ENCODE data around the gene CXXC5.
"Not testable (repeated sequence)": the region's sequence is repeated elsewhere in the genome, so short reads cannot be mapped to it uniquely, and the experiment has no call there.

The CXXC5 gene

DNA sequence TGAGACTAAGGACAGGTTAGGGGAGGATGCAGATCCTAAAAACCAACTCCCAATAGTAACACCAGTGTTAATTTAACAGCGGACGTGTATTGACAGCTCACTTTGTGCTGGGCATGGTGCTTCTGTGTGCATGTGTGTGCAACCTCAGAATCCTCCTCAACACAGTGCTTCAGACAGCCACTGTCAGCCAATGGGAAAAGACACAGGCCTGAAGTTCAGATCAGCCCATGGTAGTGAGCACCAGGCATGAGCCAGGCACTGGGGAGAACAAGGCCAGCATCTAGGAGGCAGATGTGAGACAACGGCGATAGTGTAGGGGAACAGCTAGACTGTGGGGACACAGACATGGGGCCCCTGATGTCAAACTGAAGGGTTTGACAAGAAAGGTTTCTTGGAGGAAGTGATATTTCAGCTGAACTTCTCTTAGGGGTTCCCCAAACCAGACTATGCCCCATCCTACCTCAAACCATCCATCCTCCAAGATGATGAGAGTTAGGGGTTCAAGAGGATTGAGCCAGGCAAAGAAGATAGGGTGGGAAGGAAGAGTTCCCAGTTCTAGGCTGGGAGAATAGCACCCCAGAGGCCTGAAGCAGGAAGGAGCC is 75.9 kb downstream of the CXXC5 start:
- POLR2A ChIA-PET = no interaction called here
- CTCF ChIA-PET = interaction anchor here (1.0 to 2.4 kb wide), 2 partner anchors 13 to 207 kb away, joined by 3 to 9 read pairs; no protein-coding TSS in a partner anchor
- DNase-seq (ENCODE audit: low read depth, low spot score) = no peak
- TF ChIP-seq, protein P1, sequence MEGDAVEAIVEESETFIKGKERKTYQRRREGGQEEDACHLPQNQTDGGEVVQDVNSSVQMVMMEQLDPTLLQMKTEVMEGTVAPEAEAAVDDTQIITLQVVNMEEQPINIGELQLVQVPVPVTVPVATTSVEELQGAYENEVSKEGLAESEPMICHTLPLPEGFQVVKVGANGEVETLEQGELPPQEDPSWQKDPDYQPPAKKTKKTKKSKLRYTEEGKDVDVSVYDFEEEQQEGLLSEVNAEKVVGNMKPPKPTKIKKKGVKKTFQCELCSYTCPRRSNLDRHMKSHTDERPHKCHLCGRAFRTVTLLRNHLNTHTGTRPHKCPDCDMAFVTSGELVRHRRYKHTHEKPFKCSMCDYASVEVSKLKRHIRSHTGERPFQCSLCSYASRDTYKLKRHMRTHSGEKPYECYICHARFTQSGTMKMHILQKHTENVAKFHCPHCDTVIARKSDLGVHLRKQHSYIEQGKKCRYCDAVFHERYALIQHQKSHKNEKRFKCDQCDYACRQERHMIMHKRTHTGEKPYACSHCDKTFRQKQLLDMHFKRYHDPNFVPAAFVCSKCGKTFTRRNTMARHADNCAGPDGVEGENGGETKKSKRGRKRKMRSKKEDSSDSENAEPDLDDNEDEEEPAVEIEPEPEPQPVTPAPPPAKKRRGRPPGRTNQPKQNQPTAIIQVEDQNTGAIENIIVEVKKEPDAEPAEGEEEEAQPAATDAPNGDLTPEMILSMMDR (IDR thresholded peaks at IDR 0.05; ENCODE audit: insufficient read depth, low read length, missing control alignments) = no peak
- no peak overlapping the region for H3K4me3 ChIP-seq (ENCODE audit: low read depth, low read length)

DNA sequence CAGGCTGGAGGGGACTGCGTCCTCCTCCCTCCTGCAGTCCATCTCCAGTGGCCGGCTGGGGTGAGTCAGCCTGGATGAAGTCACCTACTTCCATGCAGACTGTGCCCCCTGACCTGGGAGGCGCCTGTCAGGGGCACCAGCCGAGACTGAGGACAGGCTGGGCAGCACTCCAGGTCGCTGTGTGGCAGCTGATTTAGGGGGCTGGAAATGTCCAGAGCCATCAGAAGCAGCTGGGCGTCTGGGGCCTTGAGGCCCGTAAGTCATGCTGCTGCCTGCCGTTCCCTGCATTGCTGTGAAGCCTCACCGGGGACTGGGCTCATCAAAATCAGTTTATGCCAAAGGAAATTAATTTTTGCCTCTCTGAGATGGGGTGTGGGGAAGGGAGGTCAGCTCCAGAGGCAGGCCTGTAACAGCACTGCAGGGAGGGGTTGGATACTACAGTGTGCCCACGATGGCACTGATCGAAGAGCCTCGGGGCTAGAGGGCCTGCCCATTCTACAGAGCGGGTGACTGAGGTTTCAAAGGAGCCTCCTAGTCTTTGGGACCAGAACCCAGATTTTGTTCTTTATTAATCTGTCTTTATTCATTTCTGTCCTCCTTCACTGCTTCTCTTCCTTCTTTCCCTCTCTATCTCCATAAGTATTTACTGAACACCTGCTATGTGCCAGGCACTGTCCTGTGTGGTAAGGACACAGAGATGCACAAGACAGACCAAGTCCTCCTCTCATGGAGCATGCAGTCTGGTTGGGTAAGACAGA is 77.1 kb downstream of the CXXC5 start:
- no peak for DNase-seq (ENCODE audit: low read depth, low spot score)
- POLR2A ChIA-PET = no interaction called here
- CTCF ChIA-PET = interaction anchor here (2.4 kb wide), 1 partner anchor 14 kb away, joined by 9 read pairs; no protein-coding TSS in a partner anchor
- TF ChIP-seq, protein P1 (IDR thresholded peaks at IDR 0.05; ENCODE audit: insufficient read depth, low read length, missing control alignments) = no peak
- H3K4me3 ChIP-seq (ENCODE audit: low read depth, low read length) = no peak overlapping the region

DNA sequence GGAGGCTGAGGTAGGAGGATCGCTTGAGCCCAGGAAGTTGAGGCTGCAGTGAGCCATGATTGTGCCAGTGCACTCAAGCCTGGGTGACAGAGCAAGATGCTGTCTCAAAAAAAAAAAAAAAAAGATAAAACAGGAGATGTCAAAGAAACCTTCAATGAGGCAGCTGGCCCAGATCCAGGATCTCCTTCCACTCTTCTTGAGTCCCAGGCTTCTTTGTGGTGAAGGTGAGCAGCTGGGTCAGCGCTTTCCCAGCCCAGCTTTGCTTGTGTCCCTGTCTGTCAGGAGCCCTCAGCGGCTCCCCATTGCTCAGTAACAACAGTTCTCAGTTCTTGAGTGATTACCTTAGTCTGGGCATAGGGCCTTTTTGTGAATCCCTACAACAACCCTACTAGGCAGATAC is 78.1 kb downstream of the CXXC5 start:
- ChIA-PET POLR2A (no interaction called here), CTCF (interaction anchor here (1.6 to 2.4 kb wide), 3 partner anchors 15 to 94 kb away, joined by 4 to 9 read pairs (median 6); no protein-coding TSS in a partner anchor)
- TF ChIP-seq, protein P1 (IDR thresholded peaks at IDR 0.05; ENCODE audit: insufficient read depth, low read length, missing control alignments) = no peak
- H3K4me3 ChIP-seq (ENCODE audit: low read depth, low read length) = no peak overlapping the region
- no peak for DNase-seq (ENCODE audit: low read depth, low spot score)

DNA sequence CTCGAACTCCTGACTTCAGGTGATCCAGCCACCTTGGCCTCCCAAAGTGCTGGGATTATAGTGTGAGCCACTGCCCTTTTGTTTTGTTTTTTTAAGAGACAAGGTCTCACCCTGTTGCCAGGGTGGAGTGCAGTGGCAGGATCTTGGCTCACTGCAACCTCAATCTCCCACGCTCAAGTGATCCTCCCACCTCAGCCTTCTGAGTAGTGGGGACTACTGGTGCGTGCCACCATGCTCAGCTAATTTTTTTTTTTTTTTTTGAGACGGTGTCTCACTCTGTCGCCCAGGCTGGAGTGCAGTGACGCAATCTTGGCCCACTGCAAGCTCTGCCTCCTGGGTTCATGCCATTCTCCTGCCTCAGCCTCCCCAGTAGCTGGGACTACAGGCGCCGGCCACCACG is 79.5 kb downstream of the CXXC5 start:
- DNase-seq (ENCODE audit: low read depth, low spot score); POLR2A ChIA-PET; H3K4me3 ChIP-seq (ENCODE audit: low read depth, low read length): not testable (repeated sequence)
- CTCF ChIA-PET = interaction anchor here (1.6 to 1.8 kb wide), 2 partner anchors 92 to 95 kb away, joined by 4 to 6 read pairs; no protein-coding TSS in a partner anchor

DNA sequence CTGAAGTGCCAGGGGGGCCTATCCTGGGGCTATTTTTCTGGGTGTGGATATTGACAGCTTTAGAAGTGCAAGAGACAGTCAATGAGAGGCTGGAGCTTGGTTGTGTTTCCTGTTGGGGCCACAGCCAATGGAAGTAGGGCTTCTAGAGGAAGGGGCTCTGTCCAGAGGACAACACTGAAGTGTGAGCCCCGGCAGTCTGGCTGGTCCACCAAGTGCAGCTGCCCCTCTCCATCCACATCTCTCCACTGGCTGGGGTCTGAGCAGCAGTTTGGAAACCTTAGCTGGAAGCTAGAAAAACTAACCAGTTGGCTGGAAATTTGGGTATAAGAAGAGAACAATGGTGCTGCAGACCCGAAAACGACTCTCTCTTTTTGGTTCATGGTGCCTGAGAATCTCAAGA is 83.1 kb downstream of the CXXC5 start:
- ChIA-PET CTCF (interaction anchor here (0.8 to 2.8 kb wide), 5 partner anchors 8 to 86 kb away, joined by 3 to 12 read pairs (median 7); no protein-coding TSS in a partner anchor), POLR2A (interaction anchor here (0.6 kb wide), 1 partner anchor 14 kb away, joined by 3 read pairs; no protein-coding TSS in a partner anchor)
- no peak overlapping the region for H3K4me3 ChIP-seq (ENCODE audit: low read depth, low read length)
- TF ChIP-seq, protein P1 (IDR thresholded peaks at IDR 0.05; ENCODE audit: insufficient read depth, low read length, missing control alignments) = no peak
- DNase-seq (ENCODE audit: low read depth, low spot score) = no peak

DNA sequence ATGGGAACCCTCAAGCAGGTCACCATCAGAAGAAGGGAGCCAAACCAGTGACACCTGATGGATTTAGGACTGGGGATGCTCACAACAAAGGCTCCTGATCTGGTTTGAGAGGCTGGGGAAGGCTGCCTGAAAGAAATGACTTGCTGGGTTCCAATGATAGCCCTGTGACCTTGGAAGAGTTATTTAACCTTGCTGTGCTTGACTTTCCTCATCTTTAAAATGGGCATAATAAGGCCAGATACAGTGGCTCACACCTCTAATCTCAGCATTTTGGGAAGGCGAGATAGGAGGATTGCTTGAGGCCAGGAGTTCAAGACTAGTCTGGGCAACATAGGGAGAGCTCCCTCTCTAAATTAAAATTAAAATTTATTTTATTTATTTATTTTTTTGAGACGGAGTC is 83.9 kb downstream of the CXXC5 start:
- DNase-seq (ENCODE audit: low read depth, low spot score) = no peak
- POLR2A ChIA-PET = no interaction called here
- CTCF ChIA-PET = interaction anchor here (0.6 to 2.8 kb wide), 4 partner anchors 8 to 777 kb away, joined by 3 to 12 read pairs (median 8); no protein-coding TSS in a partner anchor
- no peak overlapping the region for H3K4me3 ChIP-seq (ENCODE audit: low read depth, low read length)
- TF ChIP-seq, protein P1 (IDR thresholded peaks at IDR 0.05; ENCODE audit: insufficient read depth, low read length, missing control alignments) = no peak
